HEK293 (cell line): ENCODE data around the gene FBLL1.

ENCODE experiments used
- CTCF ChIP-seq: fragments of 450-650 bp; formaldehyde crosslinking; IDR thresholded peaks from 2 replicates; pipeline ENCODE4 v1.5.1; 2016; ENCODE audit warnings: missing biosample characterization, missing genetic modification characterization
- PATZ1 ChIP-seq: fragments of 450-650 bp; formaldehyde crosslinking; IDR thresholded peaks from 2 replicates; pipeline ENCODE4 v1.5.1; 2016; ENCODE audit warnings: missing biosample characterization, missing genetic modification characterization
- PRDM6 ChIP-seq: fragments of 450-650 bp; formaldehyde crosslinking; IDR thresholded peaks from 2 replicates; pipeline ENCODE4 v1.5.1; 2017; ENCODE audit warnings: missing biosample characterization, missing genetic modification characterization
- SCRT1 ChIP-seq: fragments of 450-650 bp; formaldehyde crosslinking; IDR thresholded peaks from 2 replicates; pipeline ENCODE4 v1.5.1; 2016; ENCODE audit warnings: missing biosample characterization, missing genetic modification characterization, borderline replicate concordance
- SP2 ChIP-seq: fragments of 450-650 bp; formaldehyde crosslinking; IDR thresholded peaks from 2 replicates; pipeline ENCODE4 v1.5.1; 2016; ENCODE audit warnings: missing biosample characterization, missing genetic modification characterization
- YY1 ChIP-seq: fragments of 450-650 bp; formaldehyde crosslinking; IDR thresholded peaks from 2 replicates; pipeline ENCODE4 v1.5.1; 2018; ENCODE audit warnings: missing biosample characterization, missing genetic modification characterization
- ZNF16 ChIP-seq: fragments of 450-650 bp; formaldehyde crosslinking; IDR thresholded peaks from 2 replicates; pipeline ENCODE4 v1.5.1; 2016; ENCODE audit warnings: low read depth, missing biosample characterization, missing genetic modification characterization
- ZNF248 ChIP-seq: fragments of 450-650 bp; formaldehyde crosslinking; IDR thresholded peaks from 2 replicates; pipeline ENCODE4 v1.5.1; 2017; ENCODE audit warnings: missing biosample characterization, missing genetic modification characterization
- ZNF423 ChIP-seq: fragments of 450-650 bp; formaldehyde crosslinking; IDR thresholded peaks from 2 replicates; pipeline ENCODE4 v1.5.1; 2016; ENCODE audit warnings: missing biosample characterization, missing genetic modification characterization
- TF ChIP-seq, protein P1 (sequence below): fragments of 450-650 bp; formaldehyde crosslinking; IDR thresholded peaks from 2 replicates; pipeline ENCODE4 v1.5.1; 2016; ENCODE audit warnings: missing biosample characterization, missing genetic modification characterization
- TF ChIP-seq, protein P2 (sequence below): fragments of 450-650 bp; formaldehyde crosslinking; IDR thresholded peaks from 2 replicates; pipeline ENCODE4 v1.5.1; 2016; ENCODE audit warnings: missing biosample characterization, missing genetic modification characterization

- TF ChIP-seq CTCF (tag by site-specific recombination): no peak
- TF ChIP-seq, protein P1, sequence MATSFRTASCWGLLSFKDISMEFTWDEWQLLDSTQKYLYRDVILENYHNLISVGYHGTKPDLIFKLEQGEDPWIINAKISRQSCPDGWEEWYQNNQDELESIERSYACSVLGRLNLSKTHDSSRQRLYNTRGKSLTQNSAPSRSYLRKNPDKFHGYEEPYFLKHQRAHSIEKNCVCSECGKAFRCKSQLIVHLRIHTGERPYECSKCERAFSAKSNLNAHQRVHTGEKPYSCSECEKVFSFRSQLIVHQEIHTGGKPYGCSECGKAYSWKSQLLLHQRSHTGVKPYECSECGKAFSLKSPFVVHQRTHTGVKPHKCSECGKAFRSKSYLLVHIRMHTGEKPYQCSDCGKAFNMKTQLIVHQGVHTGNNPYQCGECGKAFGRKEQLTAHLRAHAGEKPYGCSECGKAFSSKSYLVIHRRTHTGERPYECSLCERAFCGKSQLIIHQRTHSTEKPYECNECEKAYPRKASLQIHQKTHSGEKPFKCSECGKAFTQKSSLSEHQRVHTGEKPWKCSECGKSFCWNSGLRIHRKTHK (tag by site-specific recombination): no peak
- TF ChIP-seq PATZ1 (tag by site-specific recombination): no peak
- no peak for TF ChIP-seq YY1
- TF ChIP-seq PRDM6 (tag by site-specific recombination): no peak
- TF ChIP-seq ZNF16 (tag by site-specific recombination): no peak
- TF ChIP-seq, protein P2, sequence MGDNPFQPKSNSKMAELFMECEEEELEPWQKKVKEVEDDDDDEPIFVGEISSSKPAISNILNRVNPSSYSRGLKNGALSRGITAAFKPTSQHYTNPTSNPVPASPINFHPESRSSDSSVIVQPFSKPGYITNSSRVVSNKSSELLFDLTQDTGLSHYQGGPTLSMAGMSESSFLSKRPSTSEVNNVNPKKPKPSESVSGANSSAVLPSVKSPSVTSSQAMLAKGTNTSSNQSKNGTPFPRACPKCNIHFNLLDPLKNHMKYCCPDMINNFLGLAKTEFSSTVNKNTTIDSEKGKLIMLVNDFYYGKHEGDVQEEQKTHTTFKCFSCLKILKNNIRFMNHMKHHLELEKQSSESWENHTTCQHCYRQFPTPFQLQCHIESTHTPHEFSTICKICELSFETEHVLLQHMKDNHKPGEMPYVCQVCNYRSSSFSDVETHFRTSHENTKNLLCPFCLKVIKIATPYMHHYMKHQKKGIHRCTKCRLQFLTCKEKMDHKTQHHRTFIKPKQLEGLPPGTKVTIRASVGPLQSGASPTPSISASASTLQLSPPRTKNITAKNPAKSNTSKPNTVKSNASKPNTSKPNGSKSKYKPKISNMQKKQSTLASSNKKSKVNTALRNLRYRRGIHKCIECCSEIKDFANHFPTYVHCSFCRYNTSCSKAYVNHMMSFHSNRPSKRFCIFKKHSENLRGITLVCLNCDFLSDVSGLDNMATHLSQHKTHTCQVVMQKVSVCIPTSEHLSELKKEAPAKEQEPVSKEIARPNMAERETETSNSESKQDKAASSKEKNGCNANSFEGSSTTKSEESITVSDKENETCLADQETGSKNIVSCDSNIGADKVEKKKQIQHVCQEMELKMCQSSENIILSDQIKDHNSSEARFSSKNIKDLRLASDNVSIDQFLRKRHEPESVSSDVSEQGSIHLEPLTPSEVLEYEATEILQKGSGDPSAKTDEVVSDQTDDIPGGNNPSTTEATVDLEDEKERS (tag by site-specific recombination): no peak
- no peak for TF ChIP-seq ZNF423 (tag by site-specific recombination)
- TF ChIP-seq ZNF248 (tag by site-specific recombination): no peak
- TF ChIP-seq SCRT1: no peak
- no peak for TF ChIP-seq SP2 (tag by site-specific recombination)
These were observed 46.7 kb upstream of the FBLL1 start for GRCh38 chr5:168482361-168482760.
